K562 (cell line): ENCODE data around the gene TENM4. TPM values are rescaled to one million over a fixed set of nuclear protein-coding genes. Genes with fewer than 3 reads are reported as not detected.

ENCODE experiments used
- ATAC-seq: fragments of 200-7000 bp; cut with Tn5 transposase; 3 replicates; pipeline ENCODE4 v1.9.1; 2020; ENCODE audit warnings: moderate library complexity
- BruUV-seq: library from RNA; stranded (reverse); fragments of 400-500 nt; replicated peaks from 2 replicates; lab custom pipeline; 2021; lab: Mats Ljungman, UMichigan
- CTCF ChIA-PET: fragments of 300-600 bp; formaldehyde crosslinking; extraction: SDS; loops from one replicate; lab custom pipeline; 2021; ENCODE audit warnings: low intra/inter-chr PET ratio; lab: Yijun Ruan, JAX
- POLR2A ChIA-PET: fragments of 300-600, 350-650 bp; sonication (Branson Sonifier 250); formaldehyde crosslinking; extraction: SDS; loops from one replicate; lab custom pipeline; 2021; ENCODE audit warnings: antibody characterized with exemption, inconsistent platforms; lab: Yijun Ruan, JAX
- DNase-seq, 4 experiments: peaks; one replicate each; pipeline versions ENCODE4 v3.0.0 to v3.0.0-alpha.2; 2011 to 2018; ENCODE audit warnings: low spot score in 3 of 4, mixed read lengths in 3 of 4; ENCODE audit errors: extremely low read depth in 1 of 4
- FAIRE-seq: peaks from 2 replicates; lab custom pipeline; 2011; peaks lifted over from hg19 to GRCh38; lab: Jason Lieb, UNC
- H2AFZ ChIP-seq: 2 replicates; pipeline ENCODE4 v1.6.0; 2011; ENCODE audit warnings: low read depth, low read length, control low read depth, inconsistent platforms
- H3K27ac ChIP-seq: fragments of 200-600 bp; 3 replicates; pipeline ENCODE4 v1.8.0; 2011; ENCODE audit warnings: low read depth, mild to moderate bottlenecking, control low read depth, inconsistent platforms, low read length, moderate library complexity, mixed read lengths; ENCODE audit errors: extremely low read depth
- H3K27me3 ChIP-seq, 2 experiments: fragments of 300-600 bp in 1 of 2; 2 replicates in 1 of 2; 3 replicates in 1 of 2; pipeline versions ENCODE4 v1.6.0 to v1.8.0; 2011; ENCODE audit warnings: inconsistent platforms in 2 of 2, low read length in 2 of 2, mild to moderate bottlenecking in 1 of 2, mixed read lengths in 1 of 2, moderate library complexity in 1 of 2; ENCODE audit not compliant: control insufficient read depth in 2 of 2, insufficient read depth in 2 of 2
- H3K36me3 ChIP-seq: fragments of 300-600 bp; 3 replicates; pipeline ENCODE4 v1.8.0; 2011; ENCODE audit warnings: mild to moderate bottlenecking, low read length, inconsistent platforms; ENCODE audit not compliant: control insufficient read depth, insufficient read depth
- H3K4me1 ChIP-seq, 2 experiments: fragments of 200-600 bp in 1 of 2; replicated peaks in 1 of 2; 2 replicates in 1 of 2; 3 replicates in 1 of 2; pipeline versions ENCODE4 v1.5.1 to v1.8.0; 2011; ENCODE audit warnings: inconsistent platforms in 2 of 2, low read length in 2 of 2, mild to moderate bottlenecking in 1 of 2, mixed read lengths in 1 of 2, moderate library complexity in 1 of 2; ENCODE audit not compliant: control insufficient read depth in 2 of 2, insufficient read depth in 2 of 2
- H3K4me2 ChIP-seq: 2 replicates; pipeline ENCODE4 v1.6.1; 2011; ENCODE audit warnings: low read length, control low read depth, inconsistent platforms, mixed read lengths; ENCODE audit not compliant: insufficient read depth
- H3K4me3 ChIP-seq: fragments of 200-600 bp; sonication (generic), shearing (Covaris generic); 2 replicates; pipeline ENCODE4 v1.5.1; 2016; ENCODE audit warnings: control low read depth, inconsistent platforms
- H3K79me2 ChIP-seq: fragments of 200-600 bp; 3 replicates; pipeline ENCODE4 v1.8.0; 2011; ENCODE audit warnings: low read length, inconsistent platforms; ENCODE audit not compliant: control insufficient read depth, insufficient read depth
- H3K9ac ChIP-seq, 2 experiments: 2 replicates each; pipeline versions ENCODE4 v1.6.0 to v1.6.1; 2011; ENCODE audit warnings: low read depth in 2 of 2, low read length in 2 of 2, control low read depth in 1 of 2, inconsistent platforms in 1 of 2, mild to moderate bottlenecking in 1 of 2, mixed read lengths in 1 of 2; ENCODE audit not compliant: insufficient read depth in 1 of 2
- H3K9me1 ChIP-seq: one replicate; pipeline ENCODE4 v1.6.0; 2011; ENCODE audit warnings: inconsistent platforms, mild to moderate bottlenecking, low read length, moderate library complexity; ENCODE audit not compliant: control insufficient read depth, insufficient read depth
- H3K9me3 ChIP-seq: replicated peaks from 2 replicates; pipeline ENCODE4 v1.5.1; 2011; ENCODE audit warnings: low read depth, low read length, inconsistent platforms; ENCODE audit not compliant: control insufficient read depth, insufficient read depth
- H4K20me1 ChIP-seq: replicated peaks from 2 replicates; pipeline ENCODE4 v1.6.1; 2011; ENCODE audit warnings: low read length, inconsistent platforms, mixed read lengths; ENCODE audit not compliant: control insufficient read depth, insufficient read depth
- BRD4 ChIP-seq: fragments of 200-600 bp; sonication (generic); IDR thresholded peaks from 2 replicates; pipeline ENCODE4 v1.6.1; 2017; ENCODE audit warnings: inconsistent platforms
- CREBBP ChIP-seq: IDR thresholded peaks from one replicate; pipeline ENCODE4 v1.6.1; 2012; ENCODE audit warnings: low read depth, mild to moderate bottlenecking, control low read depth, inconsistent platforms, low read length
- IRF2 ChIP-seq: sonication (generic); formaldehyde crosslinking; IDR thresholded peaks from 2 replicates; pipeline ENCODE4 v1.8.1; 2022; ENCODE audit warnings: mild to moderate bottlenecking, missing genetic modification reagents
- MGA ChIP-seq: fragments of 450-650 bp; IDR thresholded peaks from 2 replicates; pipeline ENCODE4 v1.6.1; 2016; ENCODE audit warnings: mild to moderate bottlenecking, moderate library complexity
- MTA1 ChIP-seq: fragments of 450-650 bp; IDR thresholded peaks from 2 replicates; pipeline ENCODE4 v1.6.1; 2017; ENCODE audit warnings: borderline replicate concordance
- NR2C2 ChIP-seq, 2 experiments: fragments of 200-800 bp in 1 of 2; sonication (Bioruptor generic) in 1 of 2; sonication (generic) in 1 of 2; formaldehyde crosslinking in 1 of 2; IDR thresholded peaks; 2 replicates each; pipeline versions ENCODE4 v1.6.1 to v1.8.0; 2016 to 2022; ENCODE audit warnings: mild to moderate bottlenecking in 1 of 2, missing compliant biosample characterization in 1 of 2, missing genetic modification characterization in 1 of 2, missing genetic modification reagents in 1 of 2
- NR4A1 ChIP-seq, 2 experiments: fragments of 250-450 bp in 1 of 2; fragments of 450-650 bp in 1 of 2; sonication (Bioruptor Pico) in 1 of 2; IDR thresholded peaks; 2 replicates each; pipeline versions ENCODE4 v1.4.0 to v1.6.1; 2016 to 2020; ENCODE audit warnings: mild to moderate bottlenecking in 2 of 2, missing compliant biosample characterization in 1 of 2, missing genetic modification characterization in 1 of 2, moderate library complexity in 1 of 2
- PBX2 ChIP-seq, 2 experiments: IDR thresholded peaks in 1 of 2; conservative IDR thresholded peaks in 1 of 2; 2 replicates each; pipeline ENCODE4 v1.6.1; 2016; ENCODE audit warnings: low read depth in 2 of 2, mild to moderate bottlenecking in 1 of 2, missing compliant biosample characterization in 1 of 2, missing genetic modification characterization in 1 of 2, moderate library complexity in 1 of 2
- WGBS: fragments of 100-300 bp; shearing (Covaris generic); methylation state at CpG from one replicate; pipeline ENCODE4 v1.1.6; 2016; ENCODE audit warnings: low coverage, mixed read lengths; ENCODE audit not compliant: insufficient coverage; ENCODE audit errors: missing lambda C conversion rate; 5-methylcytosine and 5-hydroxymethylcytosine counted together
- in situ Hi-C: fragments of 300-500 bp; cut with MboI; formaldehyde crosslinking; loops from 4 replicates; pipeline ENCODE4 v1.15.0; 2018; ENCODE audit warnings: inconsistent platforms, mixed read lengths
- intact Hi-C: fragments of 100-400 bp; cut with micrococcal nuclease; formaldehyde crosslinking; loops from 2 replicates; pipeline ENCODE4 v1.14.2; 2022
- polyA plus RNA-seq, 8 experiments: library from polyadenylated mRNA; depleted of rRNA in 4 of 8; stranded (reverse) in 5 of 8; unstranded in 3 of 8; fragments of >200 nt; fragmentation: Nextera tagmentation in 2 of 8; fragmentation: Illumina TruSeq in 1 of 8; extraction: Ambion mirVana in 2 of 8; extraction: Trizol in 1 of 8; gene quantifications; 2 replicates each; pipeline versions ENCODE4 v1.2.1 to v1.2.3, GENCODE V29; 2011 to 2014; ENCODE audit warnings: inconsistent platforms in 1 of 8, missing spikeins in 1 of 8
- total RNA-seq, 7 experiments: library from RNA; depleted of rRNA in 6 of 7; stranded (reverse); fragments of >200 nt in 6 of 7; fragmentation: Illumina TruSeq in 2 of 7; extraction: Trizol in 2 of 7; gene quantifications; 2 replicates each; pipeline versions ENCODE4 v1.2.1 to v1.2.3, GENCODE V29; 2011 to 2021; ENCODE audit warnings: low replicate concordance in 1 of 7

The TENM4 gene
- total and polyA plus RNA-seq, 9 of the 15 experiments (the other 6 are each of a cell fraction or from before 2014, with no cell fraction given): 0.16 TPM; not detected in 8

- no peak overlapping the region for H3K27ac ChIP-seq
- H3K27me3 ChIP-seq: no peaks in the 10 kb centered on the region
- intact Hi-C loops (no loop called here), in situ Hi-C loops (no loop called here)
- no peak overlapping the region for H3K4me2 ChIP-seq
- ChIA-PET CTCF (no interaction called here), POLR2A (no interaction called here)
- no peak for DNase-seq
- BruUV-seq: no TSS peak
- no peaks in the 10 kb centered on the region for H3K79me2 ChIP-seq
- no peaks in the 10 kb centered on the region for H3K4me1 ChIP-seq
- no peak for FAIRE-seq
- H3K36me3 ChIP-seq: no peaks in the 10 kb centered on the region
- H3K9me3 ChIP-seq: no peaks in the 10 kb centered on the region
- H3K9me1 ChIP-seq: no peaks in the 10 kb centered on the region
- H4K20me1 ChIP-seq: no peaks in the 10 kb centered on the region
- H2AFZ ChIP-seq: no peak overlapping the region
- no peak overlapping the region for H3K4me3 ChIP-seq
- ATAC-seq: no peak
- no peak overlapping the region for H3K9ac ChIP-seq
- 0% methylated on average over 2 of the region's 2 CpGs for WGBS
- TF ChIP-seq PBX2 (CRISPR knock-in tag; IDR thresholded peaks at IDR 0.05; ENCODE audit: low read depth): no peak
- TF ChIP-seq PBX2 (tag; conservative IDR thresholded peaks at IDR 0.05; ENCODE audit: low read depth): no peak
- no peak for TF ChIP-seq IRF2 (CRISPR knock-in tag)
- no peak for TF ChIP-seq CREBBP
- no peak for TF ChIP-seq NR4A1 (CRISPR knock-in tag; IDR thresholded peaks at IDR 0.05)
- no peak for TF ChIP-seq NR4A1 (tag; IDR thresholded peaks at IDR 0.05)
- no peak for TF ChIP-seq BRD4
- TF ChIP-seq MTA1: no peak
- no peak for TF ChIP-seq NR2C2 (CRISPR knock-in tag; IDR thresholded peaks at IDR 0.05)
- TF ChIP-seq NR2C2 (tag; IDR thresholded peaks at IDR 0.05): no peak
- TF ChIP-seq MGA: no peak
These were observed 270.5 kb downstream of the TENM4 start for GRCh38 chr11:79170321-79170720.
